Osteocyte (in vitro differentiated cells): ENCODE results near the gene THTPA. TPM values are rescaled to one million over a fixed set of nuclear protein-coding genes. Genes with fewer than 3 reads are reported as not detected.
"Not testable (repeated sequence)": the region's sequence is repeated elsewhere in the genome, so short reads cannot be mapped to it uniquely, and the experiment has no call there.

Source experiments
- DNase-seq: peaks from one replicate; pipeline ENCODE4 v3.0.0; 2021; ENCODE audit warnings: mixed read lengths; ENCODE audit not compliant: unreplicated experiment; ENCODE audit errors: extremely low spot score
- H3K27ac Mint-ChIP-seq: one replicate; pipeline ENCODE4 v1.8.0; 2021; ENCODE audit warnings: mild to moderate bottlenecking, mixed read lengths; ENCODE audit not compliant: unreplicated experiment
- H3K27me3 Mint-ChIP-seq: one replicate; pipeline ENCODE4 v1.8.0; 2021; ENCODE audit warnings: mixed read lengths; ENCODE audit not compliant: unreplicated experiment
- H3K36me3 Mint-ChIP-seq: one replicate; pipeline ENCODE4 v1.8.0; 2021; ENCODE audit warnings: mixed read lengths; ENCODE audit not compliant: unreplicated experiment
- H3K4me1 Mint-ChIP-seq: one replicate; pipeline ENCODE4 v1.8.0; 2021; ENCODE audit warnings: mixed read lengths; ENCODE audit not compliant: unreplicated experiment
- H3K4me3 Mint-ChIP-seq: one replicate; pipeline ENCODE4 v1.8.0; 2021; ENCODE audit warnings: mild to moderate bottlenecking, moderate library complexity, mixed read lengths; ENCODE audit not compliant: unreplicated experiment
- H3K9me3 Mint-ChIP-seq: one replicate; pipeline ENCODE4 v1.8.0; 2021; ENCODE audit warnings: mixed read lengths; ENCODE audit not compliant: unreplicated experiment
- CTCF ChIP-seq: fragments of 200-600 bp; sonication (generic); IDR thresholded peaks from 2 replicates; pipeline ENCODE4 v1.5.0; 2021; ENCODE audit warnings: antibody characterized with exemption, mild to moderate bottlenecking, moderate library complexity
- total RNA-seq: library from RNA; stranded (reverse); gene quantifications from 2 replicates; pipeline ENCODE4 v1.2.1, GENCODE V29; 2021

The THTPA gene
- total RNA-seq, 1 donor from 2014 or later = 25.7 TPM

- no peak for DNase-seq
- Mint-ChIP-seq H3K4me3 (no peak overlapping the region), H3K9me3 (no peaks in the 10 kb centered on the region), H3K4me1 (peaks cover 15% of the 10 kb centered on the region), H3K36me3 (no peaks in the 10 kb centered on the region), H3K27me3 (peaks cover 46% of the 10 kb centered on the region), H3K27ac (no peak overlapping the region)
- no peak for TF ChIP-seq CTCF
These were observed 24.3 kb downstream of the THTPA start for GRCh38 chr14:23580152-23580926.

- no peak for TF ChIP-seq CTCF
- Mint-ChIP-seq H3K9me3 (no peaks in the 10 kb centered on the region), H3K4me1 (peaks cover 15% of the 10 kb centered on the region), H3K27ac (no peak overlapping the region), H3K36me3 (no peaks in the 10 kb centered on the region), H3K4me3 (no peak overlapping the region), H3K27me3 (peaks cover 48% of the 10 kb centered on the region)
- no peak for DNase-seq
These were observed 24.8 kb downstream of the THTPA start for GRCh38 chr14:23580948-23581281.

GRCh38 chr14:23582906-23583760 lies 27.1 kb downstream of the THTPA start:
- Mint-ChIP-seq H3K27ac (no peak overlapping the region), H3K4me3 (no peak overlapping the region), H3K9me3 (no peaks in the 10 kb centered on the region), H3K36me3 (no peaks in the 10 kb centered on the region), H3K27me3 (peaks cover 43% of the 10 kb centered on the region), H3K4me1 (peaks cover 7% of the 10 kb centered on the region)
- DNase-seq = no peak
- TF ChIP-seq CTCF = no peak

- H3K27me3 Mint-ChIP-seq = peaks cover 35% of the 10 kb centered on the region
- H3K4me3 Mint-ChIP-seq, H3K9me3 Mint-ChIP-seq, DNase-seq, H3K27ac Mint-ChIP-seq, H3K36me3 Mint-ChIP-seq, H3K4me1 Mint-ChIP-seq: not testable (repeated sequence)
These were observed 27.9 kb downstream of the THTPA start for GRCh38 chr14:23583761-23584526.

GRCh38 chr14:23584527-23585203 lies 28.6 kb downstream of the THTPA start:
- peaks cover 31% of the 10 kb centered on the region for H3K27me3 Mint-ChIP-seq
- H3K4me1 Mint-ChIP-seq, H3K9me3 Mint-ChIP-seq, DNase-seq, H3K27ac Mint-ChIP-seq, H3K36me3 Mint-ChIP-seq, H3K4me3 Mint-ChIP-seq: not testable (repeated sequence)
